H1 (cell line): ENCODE data around the gene LRCH1. TPM values are rescaled to one million over a fixed set of nuclear protein-coding genes. Genes with fewer than 3 reads are reported as not detected.

Experiments used
- CTCF ChIA-PET: fragments of 300-600 bp; sonication (Branson Sonifier 250); formaldehyde crosslinking; loops from one replicate; lab custom pipeline; 2021; ENCODE audit not compliant: partially characterized antibody; lab: Charles Lee
- POLR2A ChIA-PET: fragments of 300-600 bp; sonication (Branson Sonifier 250); formaldehyde crosslinking; loops from one replicate; lab custom pipeline; 2021; ENCODE audit warnings: inconsistent platforms; ENCODE audit not compliant: partially characterized antibody; lab: Charles Lee
- DNase-seq, 2 experiments: peaks; one replicate each; pipeline versions ENCODE4 v3.0.0 to v3.0.0-alpha.2; 2010 to 2022; ENCODE audit warnings: low spot score in 2 of 2, low read depth in 1 of 2, mixed read lengths in 1 of 2
- FAIRE-seq: peaks from 2 replicates; lab custom pipeline; 2011; peaks lifted over from hg19 to GRCh38; lab: Jason Lieb, UNC
- H2AFZ ChIP-seq: 2 replicates; pipeline ENCODE4 v1.8.1; 2012; ENCODE audit warnings: low read length, inconsistent platforms
- H2AK5ac ChIP-seq: 2 replicates; pipeline ENCODE4 v1.6.1; 2013; ENCODE audit warnings: low read depth, low read length
- H2BK120ac ChIP-seq: replicated peaks from 2 replicates; pipeline ENCODE3; 2013; ENCODE audit warnings: low read depth, low read length, inconsistent platforms
- H2BK12ac ChIP-seq: 2 replicates; pipeline ENCODE4 v1.6.1; 2013; ENCODE audit warnings: low read depth, low read length
- H2BK15ac ChIP-seq: 2 replicates; pipeline ENCODE4 v1.6.1; 2013; ENCODE audit warnings: low read length
- H2BK20ac ChIP-seq: 2 replicates; pipeline ENCODE4 v1.6.1; 2013; ENCODE audit warnings: low read length
- H2BK5ac ChIP-seq: 2 replicates; pipeline ENCODE4 v1.6.1; 2013; ENCODE audit warnings: low read depth, low read length
- H3K14ac ChIP-seq: 2 replicates; pipeline ENCODE4 v1.6.1; 2013; ENCODE audit warnings: inconsistent platforms; ENCODE audit not compliant: insufficient read length
- H3K18ac ChIP-seq: 2 replicates; pipeline ENCODE4 v1.6.1; 2013; ENCODE audit warnings: low read length; ENCODE audit errors: extremely low read depth
- H3K23ac ChIP-seq: 2 replicates; pipeline ENCODE4 v1.6.1; 2013; ENCODE audit warnings: inconsistent platforms; ENCODE audit not compliant: insufficient read length
- H3K23me2 ChIP-seq: 2 replicates; pipeline ENCODE4 v1.6.1; 2013; ENCODE audit warnings: low read depth, low read length
- H3K27ac ChIP-seq: 2 replicates; pipeline ENCODE4 v1.6.1; 2011; ENCODE audit warnings: low read depth, low read length, inconsistent platforms
- H3K27me3 ChIP-seq, 4 experiments: replicated peaks in 1 of 4; 1 replicate in 1 of 4; 2 replicates in 3 of 4; pipeline versions ENCODE4 v1.6.1 to v1.8.1; 2011 to 2013; ENCODE audit warnings: low read length in 3 of 4, mild to moderate bottlenecking in 3 of 4, inconsistent platforms in 2 of 4, mixed read lengths in 2 of 4, moderate library complexity in 1 of 4; ENCODE audit not compliant: control insufficient read depth in 3 of 4, insufficient read depth in 3 of 4; ENCODE audit errors: extremely low read depth in 1 of 4
- H3K36me3 ChIP-seq, 4 experiments: 2 replicates each; pipeline versions ENCODE4 v1.6.1 to v1.8.1; 2011 to 2013; ENCODE audit warnings: mild to moderate bottlenecking in 4 of 4, low read length in 3 of 4, moderate library complexity in 2 of 4, control low read depth in 1 of 4, inconsistent platforms in 1 of 4; ENCODE audit not compliant: insufficient read depth in 4 of 4, control insufficient read depth in 2 of 4
- H3K4ac ChIP-seq: replicated peaks from 2 replicates; pipeline ENCODE3; 2013; ENCODE audit warnings: low read length, low read depth, mixed read lengths, inconsistent platforms; ENCODE audit not compliant: insufficient read length
- H3K4me1 ChIP-seq, 4 experiments: replicated peaks in 1 of 4; 1 replicate in 1 of 4; 2 replicates in 3 of 4; pipeline versions ENCODE4 v1.6.1 to v1.8.1; 2011 to 2013; ENCODE audit warnings: low read length in 3 of 4, inconsistent platforms in 2 of 4, mixed read lengths in 1 of 4; ENCODE audit not compliant: insufficient read depth in 4 of 4, control insufficient read depth in 3 of 4
- H3K4me2 ChIP-seq, 2 experiments: 2 replicates each; pipeline versions ENCODE4 v1.6.1 to v1.8.1; 2011 to 2013; ENCODE audit warnings: low read depth in 2 of 2, low read length in 2 of 2, control low read depth in 1 of 2, inconsistent platforms in 1 of 2, mild to moderate bottlenecking in 1 of 2; ENCODE audit not compliant: insufficient read depth in 1 of 2
- H3K4me3 ChIP-seq, 4 experiments: fragments of 200-600, 300-600 bp in 1 of 4; sonication (generic), shearing (Covaris generic), sonication (Bioruptor Twin) in 1 of 4; 2 replicates each; pipeline versions ENCODE4 v1.5.1 to v1.8.1; 2011 to 2016; ENCODE audit warnings: low read length in 4 of 4, low read depth in 3 of 4, control low read depth in 2 of 4, inconsistent platforms in 2 of 4, mild to moderate bottlenecking in 2 of 4, mixed read lengths in 1 of 4, moderate library complexity in 1 of 4; ENCODE audit not compliant: insufficient read depth in 2 of 4; ENCODE audit errors: extremely low read depth in 1 of 4
- H3K56ac ChIP-seq: replicated peaks from 2 replicates; pipeline ENCODE3; 2013; ENCODE audit warnings: low read depth, mild to moderate bottlenecking, mixed read lengths, low read length, inconsistent platforms; ENCODE audit not compliant: insufficient read length
- H3K79me1 ChIP-seq: 2 replicates; pipeline ENCODE4 v1.6.1; 2013; ENCODE audit warnings: low read depth, low read length, control low read depth
- H3K79me2 ChIP-seq, 2 experiments: 2 replicates each; pipeline versions ENCODE4 v1.6.1 to v1.8.1; 2012 to 2013; ENCODE audit warnings: low read length in 2 of 2, mild to moderate bottlenecking in 2 of 2, inconsistent platforms in 1 of 2; ENCODE audit not compliant: insufficient read depth in 2 of 2, control insufficient read depth in 1 of 2
- H3K9ac ChIP-seq, 4 experiments: replicated peaks in 1 of 4; 1 replicate in 1 of 4; 2 replicates in 3 of 4; pipeline versions ENCODE4 v1.6.1 to v1.8.1; 2011 to 2013; ENCODE audit warnings: low read depth in 3 of 4, low read length in 3 of 4, control low read depth in 2 of 4, mild to moderate bottlenecking in 2 of 4, moderate library complexity in 2 of 4, inconsistent platforms in 1 of 4; ENCODE audit errors: extremely low read depth in 1 of 4
- H3K9me3 ChIP-seq, 2 experiments: 2 replicates each; pipeline versions ENCODE4 v1.6.1 to v1.8.1; 2012 to 2013; ENCODE audit warnings: mild to moderate bottlenecking in 2 of 2, moderate library complexity in 2 of 2, control low read depth in 1 of 2, inconsistent platforms in 1 of 2, low read depth in 1 of 2, low read length in 1 of 2, mixed read lengths in 1 of 2; ENCODE audit not compliant: insufficient read depth in 2 of 2
- H4K20me1 ChIP-seq, 2 experiments: replicated peaks in 1 of 2; 2 replicates each; pipeline versions ENCODE3 to v1.8.1; 2011 to 2013; ENCODE audit warnings: inconsistent platforms in 2 of 2, low read length in 2 of 2, mild to moderate bottlenecking in 1 of 2; ENCODE audit not compliant: insufficient read depth in 2 of 2, control insufficient read depth in 1 of 2
- H4K5ac ChIP-seq: 2 replicates; pipeline ENCODE4 v1.6.1; 2013; ENCODE audit warnings: low read length, low read depth, mixed read lengths, inconsistent platforms; ENCODE audit not compliant: insufficient read length
- H4K8ac ChIP-seq: 2 replicates; pipeline ENCODE4 v1.8.0; 2013; ENCODE audit warnings: mild to moderate bottlenecking, moderate library complexity, low read length, inconsistent platforms; ENCODE audit not compliant: insufficient read depth; ENCODE audit errors: extremely low read depth
- H4K91ac ChIP-seq: replicated peaks from 2 replicates; pipeline ENCODE3; 2013; ENCODE audit warnings: low read length, mixed read lengths, inconsistent platforms; ENCODE audit not compliant: insufficient read length
- SIX5 ChIP-seq: IDR thresholded peaks from 2 replicates; pipeline ENCODE4 v1.6.1; 2011; ENCODE audit warnings: mild to moderate bottlenecking, low read depth, low read length
- WGBS, 2 experiments: shearing (Covaris generic) in 1 of 2; methylation state at CpG; one replicate each; pipeline versions ENCODE4 v1.1.6 to v1.1.7; 2013 to 2015; ENCODE audit warnings: low lambda C conversion rate in 2 of 2, mixed read lengths in 2 of 2, inconsistent platforms in 1 of 2, low coverage in 1 of 2, missing lambda C conversion rate in 1 of 2; ENCODE audit not compliant: insufficient replicate concordance in 2 of 2, insufficient coverage in 1 of 2, insufficient read length in 1 of 2; ENCODE audit errors: extremely low coverage in 1 of 2, missing lambda C conversion rate in 1 of 2; 5-methylcytosine and 5-hydroxymethylcytosine counted together
- polyA plus RNA-seq, 7 experiments: library from polyadenylated mRNA; depleted of rRNA in 3 of 7; stranded (reverse) in 5 of 7; unstranded in 2 of 7; fragments of >200 nt in 5 of 7; fragments of 200-250 nt in 2 of 7; gene quantifications; 1 replicate in 5 of 7; 2 replicates in 1 of 7; 4 replicates in 1 of 7; pipeline versions ENCODE4 v1.2.1 to v1.2.3, GENCODE V29; 2011 to 2013; ENCODE audit warnings: missing spikeins in 2 of 7, mixed read lengths in 2 of 7
- total RNA-seq: library from RNA; stranded (reverse); fragmentation: NEBNext Ultra II Directional; extraction: Animal tissue kit (Norgen Biotek cat#: 25700); gene quantifications from 2 replicates; pipeline ENCODE4 v1.2.1, GENCODE V29; 2021
- TF ChIP-seq, protein P1 (sequence below), 3 experiments: IDR thresholded peaks; 1 replicate in 2 of 3; 2 replicates in 1 of 3; pipeline versions ENCODE4 v1.5.1 to v1.6.1; 2011; ENCODE audit warnings: low read length in 3 of 3, mild to moderate bottlenecking in 3 of 3, inconsistent platforms in 2 of 3, low read depth in 1 of 3, moderate library complexity in 1 of 3; ENCODE audit not compliant: insufficient read depth in 1 of 3; ENCODE audit errors: control extremely low read depth in 1 of 3

The LRCH1 gene
- total and polyA plus RNA-seq, 2 of the 8 experiments (the other 6 are each of a cell fraction or from before 2014, with no cell fraction given) = 3.0 to 10.1 TPM

DNA sequence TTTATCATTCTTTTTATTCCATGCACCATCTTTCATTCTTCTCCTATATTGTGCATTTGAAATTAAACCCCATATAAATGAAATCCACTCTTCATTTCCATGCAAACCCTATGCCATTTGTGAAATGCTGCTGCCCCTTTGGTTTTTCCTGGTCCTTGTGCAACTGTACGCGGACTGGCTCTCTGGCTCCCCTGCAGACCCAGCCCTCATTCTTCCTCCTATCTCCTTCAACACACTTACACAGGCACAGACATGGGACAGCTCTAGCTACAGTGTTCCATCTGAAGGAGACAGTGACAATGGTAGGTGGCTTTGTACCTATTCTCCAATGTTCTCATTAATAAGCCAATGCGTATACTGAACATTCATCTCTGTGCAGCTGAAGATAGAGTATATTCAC is 162.4 kb downstream of the LRCH1 start:
- Histone ChIP-seq H2AK5ac (no peak overlapping the region), H3K23ac (no peak overlapping the region), H2BK12ac (no peak overlapping the region), H4K20me1 (no peaks in the 10 kb centered on the region), H3K79me2 (no peaks in the 10 kb centered on the region), H2BK20ac (no peak overlapping the region), H3K79me1 (no peaks in the 10 kb centered on the region), H4K91ac (no peak overlapping the region), H3K36me3 (no peaks in the 10 kb centered on the region), H3K4ac (no peak overlapping the region), H3K14ac (no peak overlapping the region), H3K9me3 (no peaks in the 10 kb centered on the region), H2BK15ac (no peak overlapping the region), H2AFZ (no peak overlapping the region), H2BK5ac (no peak overlapping the region), H4K8ac (no peak overlapping the region), H4K5ac (no peak overlapping the region), H3K56ac (no peak overlapping the region), H2BK120ac (no peak overlapping the region), H3K4me3 (no peak overlapping the region), H3K4me2 (no peak overlapping the region), H3K23me2 (no peaks in the 10 kb centered on the region), H3K27ac (no peak overlapping the region), H3K18ac (no peak overlapping the region), H3K9ac (no peak overlapping the region), H3K4me1 (peaks cover 0 to 4% (median 0%) of the 10 kb centered on the region in 4 experiments; a peak in 1 of 7 replicates), H3K27me3 (no peaks in the 10 kb centered on the region)
- no peak for DNase-seq
- 90% methylated on average over 3 of the region's 3 CpGs; no CpG with 5 or more reads in 1 of the 2 experiments for WGBS, 2 experiments
- ChIA-PET POLR2A (no interaction called here), CTCF (interaction anchor here (1.9 kb wide), 1 partner anchor 160 kb away, joined by 6 read pairs; no protein-coding TSS in a partner anchor)
- no peak for TF ChIP-seq SIX5
- TF ChIP-seq, protein P1, sequence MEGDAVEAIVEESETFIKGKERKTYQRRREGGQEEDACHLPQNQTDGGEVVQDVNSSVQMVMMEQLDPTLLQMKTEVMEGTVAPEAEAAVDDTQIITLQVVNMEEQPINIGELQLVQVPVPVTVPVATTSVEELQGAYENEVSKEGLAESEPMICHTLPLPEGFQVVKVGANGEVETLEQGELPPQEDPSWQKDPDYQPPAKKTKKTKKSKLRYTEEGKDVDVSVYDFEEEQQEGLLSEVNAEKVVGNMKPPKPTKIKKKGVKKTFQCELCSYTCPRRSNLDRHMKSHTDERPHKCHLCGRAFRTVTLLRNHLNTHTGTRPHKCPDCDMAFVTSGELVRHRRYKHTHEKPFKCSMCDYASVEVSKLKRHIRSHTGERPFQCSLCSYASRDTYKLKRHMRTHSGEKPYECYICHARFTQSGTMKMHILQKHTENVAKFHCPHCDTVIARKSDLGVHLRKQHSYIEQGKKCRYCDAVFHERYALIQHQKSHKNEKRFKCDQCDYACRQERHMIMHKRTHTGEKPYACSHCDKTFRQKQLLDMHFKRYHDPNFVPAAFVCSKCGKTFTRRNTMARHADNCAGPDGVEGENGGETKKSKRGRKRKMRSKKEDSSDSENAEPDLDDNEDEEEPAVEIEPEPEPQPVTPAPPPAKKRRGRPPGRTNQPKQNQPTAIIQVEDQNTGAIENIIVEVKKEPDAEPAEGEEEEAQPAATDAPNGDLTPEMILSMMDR (IDR thresholded peaks at IDR 0.05; ENCODE audit: control extremely low read depth in 1 of 3, insufficient read depth in 1 of 3, low read depth in 1 of 3, low read length in 3 of 3) = peak in 1 of 3 experiments; percentile 1; a peak in 1 of 4 replicates
- no peak for FAIRE-seq
